ENCODE measurements around the gene NAA60. TPM values are rescaled to one million over a fixed set of nuclear protein-coding genes. Genes with fewer than 3 reads are reported as not detected.

The NAA60 gene
- total and polyA plus RNA-seq, 2 experiments from 2014 or later: 32.4 to 36.5 TPM

DNA sequence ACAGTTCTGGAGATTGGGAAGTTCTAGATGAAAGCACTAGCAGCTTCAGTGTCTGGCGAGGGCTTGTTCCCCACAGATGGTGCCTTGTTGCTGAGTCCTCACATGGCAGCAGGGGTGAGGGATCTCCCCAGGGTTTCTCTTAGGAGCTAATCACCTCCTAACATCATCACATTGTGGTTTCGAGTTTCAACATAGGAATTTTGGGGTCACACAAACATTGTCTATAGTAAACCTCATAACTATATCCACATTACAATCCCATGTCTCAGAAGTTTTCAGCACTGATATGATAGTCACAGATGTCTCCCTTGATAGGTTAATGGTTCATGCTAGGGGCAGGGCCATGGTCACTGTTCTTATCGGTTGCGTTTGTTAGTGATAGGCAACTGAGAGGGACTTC is 71.1 kb downstream of the NAA60 start:
- H3K27me3 ChIP-seq (ENCODE audit: insufficient read depth): no peaks in the 10 kb centered on the region
- Mint-ChIP-seq H3K4me3 (no peak overlapping the region), H3K4me1 (no peaks in the 10 kb centered on the region), H3K27ac (no peak overlapping the region), H3K36me3 (ENCODE audit: low read depth) (peaks cover 50% of the 10 kb centered on the region), H3K27me3 (ENCODE audit: insufficient read depth, low read depth, poor library complexity) (peaks cover 4% of the 10 kb centered on the region), H3K9me3 (no peaks in the 10 kb centered on the region; the same call in 2 of the 3 replicates)
- H4K20me1 ChIP-seq (replicated peaks; ENCODE audit: insufficient read depth): peaks cover 8% of the 10 kb centered on the region; the same call in 1 of the 2 replicates
- H3K4me3 ChIP-seq: no peak overlapping the region
- H3F3A ChIP-seq (replicated peaks; ENCODE audit: low read depth): no peaks in the 10 kb centered on the region
- no peak overlapping the region for H3K4me2 ChIP-seq
- no peaks in the 10 kb centered on the region for H3K79me2 ChIP-seq (replicated peaks; ENCODE audit: insufficient read depth)
- DNase-seq (ENCODE audit: low spot score): no peak
- H3K4me1 ChIP-seq (ENCODE audit: insufficient read depth): no peaks in the 10 kb centered on the region
- ATAC-seq: no peak
- H3K9me2 ChIP-seq (ENCODE audit: insufficient read depth): no peaks in the 10 kb centered on the region
- no peaks in the 10 kb centered on the region for H3K36me3 ChIP-seq (ENCODE audit: insufficient read depth)
- H2AFZ ChIP-seq: no peak overlapping the region
- TF ChIP-seq, protein P1, sequence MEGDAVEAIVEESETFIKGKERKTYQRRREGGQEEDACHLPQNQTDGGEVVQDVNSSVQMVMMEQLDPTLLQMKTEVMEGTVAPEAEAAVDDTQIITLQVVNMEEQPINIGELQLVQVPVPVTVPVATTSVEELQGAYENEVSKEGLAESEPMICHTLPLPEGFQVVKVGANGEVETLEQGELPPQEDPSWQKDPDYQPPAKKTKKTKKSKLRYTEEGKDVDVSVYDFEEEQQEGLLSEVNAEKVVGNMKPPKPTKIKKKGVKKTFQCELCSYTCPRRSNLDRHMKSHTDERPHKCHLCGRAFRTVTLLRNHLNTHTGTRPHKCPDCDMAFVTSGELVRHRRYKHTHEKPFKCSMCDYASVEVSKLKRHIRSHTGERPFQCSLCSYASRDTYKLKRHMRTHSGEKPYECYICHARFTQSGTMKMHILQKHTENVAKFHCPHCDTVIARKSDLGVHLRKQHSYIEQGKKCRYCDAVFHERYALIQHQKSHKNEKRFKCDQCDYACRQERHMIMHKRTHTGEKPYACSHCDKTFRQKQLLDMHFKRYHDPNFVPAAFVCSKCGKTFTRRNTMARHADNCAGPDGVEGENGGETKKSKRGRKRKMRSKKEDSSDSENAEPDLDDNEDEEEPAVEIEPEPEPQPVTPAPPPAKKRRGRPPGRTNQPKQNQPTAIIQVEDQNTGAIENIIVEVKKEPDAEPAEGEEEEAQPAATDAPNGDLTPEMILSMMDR (conservative IDR thresholded peaks at IDR 0.05; ENCODE audit: low read depth in 2 of 2): no peak
- no peak for TF ChIP-seq ZNF114 (CRISPR knock-in tag; IDR thresholded peaks at IDR 0.05)
- TF ChIP-seq EZH2 (IDR thresholded peaks at IDR 0.05; ENCODE audit: low read depth, unreplicated experiment): no peak
- no peak for TF ChIP-seq EZH2phosphoT487 (IDR thresholded peaks at IDR 0.05; ENCODE audit: unreplicated experiment)
- TF ChIP-seq CREB1 (CRISPR knock-in tag; IDR thresholded peaks at IDR 0.05; ENCODE audit: low read depth): no peak
- TF ChIP-seq, protein P2, sequence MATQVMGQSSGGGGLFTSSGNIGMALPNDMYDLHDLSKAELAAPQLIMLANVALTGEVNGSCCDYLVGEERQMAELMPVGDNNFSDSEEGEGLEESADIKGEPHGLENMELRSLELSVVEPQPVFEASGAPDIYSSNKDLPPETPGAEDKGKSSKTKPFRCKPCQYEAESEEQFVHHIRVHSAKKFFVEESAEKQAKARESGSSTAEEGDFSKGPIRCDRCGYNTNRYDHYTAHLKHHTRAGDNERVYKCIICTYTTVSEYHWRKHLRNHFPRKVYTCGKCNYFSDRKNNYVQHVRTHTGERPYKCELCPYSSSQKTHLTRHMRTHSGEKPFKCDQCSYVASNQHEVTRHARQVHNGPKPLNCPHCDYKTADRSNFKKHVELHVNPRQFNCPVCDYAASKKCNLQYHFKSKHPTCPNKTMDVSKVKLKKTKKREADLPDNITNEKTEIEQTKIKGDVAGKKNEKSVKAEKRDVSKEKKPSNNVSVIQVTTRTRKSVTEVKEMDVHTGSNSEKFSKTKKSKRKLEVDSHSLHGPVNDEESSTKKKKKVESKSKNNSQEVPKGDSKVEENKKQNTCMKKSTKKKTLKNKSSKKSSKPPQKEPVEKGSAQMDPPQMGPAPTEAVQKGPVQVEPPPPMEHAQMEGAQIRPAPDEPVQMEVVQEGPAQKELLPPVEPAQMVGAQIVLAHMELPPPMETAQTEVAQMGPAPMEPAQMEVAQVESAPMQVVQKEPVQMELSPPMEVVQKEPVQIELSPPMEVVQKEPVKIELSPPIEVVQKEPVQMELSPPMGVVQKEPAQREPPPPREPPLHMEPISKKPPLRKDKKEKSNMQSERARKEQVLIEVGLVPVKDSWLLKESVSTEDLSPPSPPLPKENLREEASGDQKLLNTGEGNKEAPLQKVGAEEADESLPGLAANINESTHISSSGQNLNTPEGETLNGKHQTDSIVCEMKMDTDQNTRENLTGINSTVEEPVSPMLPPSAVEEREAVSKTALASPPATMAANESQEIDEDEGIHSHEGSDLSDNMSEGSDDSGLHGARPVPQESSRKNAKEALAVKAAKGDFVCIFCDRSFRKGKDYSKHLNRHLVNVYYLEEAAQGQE (IDR thresholded peaks at IDR 0.05; ENCODE audit: unreplicated experiment): no peak
- no peak for TF ChIP-seq JUNB (IDR thresholded peaks at IDR 0.05; ENCODE audit: unreplicated experiment)
- TF ChIP-seq NANOG (IDR thresholded peaks at IDR 0.05; ENCODE audit: borderline replicate concordance): no peak
- TF ChIP-seq STAT1 (IDR thresholded peaks at IDR 0.05; ENCODE audit: unreplicated experiment): no peak
- no peak for TF ChIP-seq POLR2AphosphoS5 (IDR thresholded peaks at IDR 0.05; ENCODE audit: low read depth)
- TF ChIP-seq, protein P3, sequence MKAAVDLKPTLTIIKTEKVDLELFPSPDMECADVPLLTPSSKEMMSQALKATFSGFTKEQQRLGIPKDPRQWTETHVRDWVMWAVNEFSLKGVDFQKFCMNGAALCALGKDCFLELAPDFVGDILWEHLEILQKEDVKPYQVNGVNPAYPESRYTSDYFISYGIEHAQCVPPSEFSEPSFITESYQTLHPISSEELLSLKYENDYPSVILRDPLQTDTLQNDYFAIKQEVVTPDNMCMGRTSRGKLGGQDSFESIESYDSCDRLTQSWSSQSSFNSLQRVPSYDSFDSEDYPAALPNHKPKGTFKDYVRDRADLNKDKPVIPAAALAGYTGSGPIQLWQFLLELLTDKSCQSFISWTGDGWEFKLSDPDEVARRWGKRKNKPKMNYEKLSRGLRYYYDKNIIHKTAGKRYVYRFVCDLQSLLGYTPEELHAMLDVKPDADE (IDR thresholded peaks at IDR 0.05): no peak
- TF ChIP-seq ZNF331 (CRISPR knock-in tag; IDR thresholded peaks at IDR 0.05; ENCODE audit: low read depth): no peak
- TF ChIP-seq, protein P4, sequence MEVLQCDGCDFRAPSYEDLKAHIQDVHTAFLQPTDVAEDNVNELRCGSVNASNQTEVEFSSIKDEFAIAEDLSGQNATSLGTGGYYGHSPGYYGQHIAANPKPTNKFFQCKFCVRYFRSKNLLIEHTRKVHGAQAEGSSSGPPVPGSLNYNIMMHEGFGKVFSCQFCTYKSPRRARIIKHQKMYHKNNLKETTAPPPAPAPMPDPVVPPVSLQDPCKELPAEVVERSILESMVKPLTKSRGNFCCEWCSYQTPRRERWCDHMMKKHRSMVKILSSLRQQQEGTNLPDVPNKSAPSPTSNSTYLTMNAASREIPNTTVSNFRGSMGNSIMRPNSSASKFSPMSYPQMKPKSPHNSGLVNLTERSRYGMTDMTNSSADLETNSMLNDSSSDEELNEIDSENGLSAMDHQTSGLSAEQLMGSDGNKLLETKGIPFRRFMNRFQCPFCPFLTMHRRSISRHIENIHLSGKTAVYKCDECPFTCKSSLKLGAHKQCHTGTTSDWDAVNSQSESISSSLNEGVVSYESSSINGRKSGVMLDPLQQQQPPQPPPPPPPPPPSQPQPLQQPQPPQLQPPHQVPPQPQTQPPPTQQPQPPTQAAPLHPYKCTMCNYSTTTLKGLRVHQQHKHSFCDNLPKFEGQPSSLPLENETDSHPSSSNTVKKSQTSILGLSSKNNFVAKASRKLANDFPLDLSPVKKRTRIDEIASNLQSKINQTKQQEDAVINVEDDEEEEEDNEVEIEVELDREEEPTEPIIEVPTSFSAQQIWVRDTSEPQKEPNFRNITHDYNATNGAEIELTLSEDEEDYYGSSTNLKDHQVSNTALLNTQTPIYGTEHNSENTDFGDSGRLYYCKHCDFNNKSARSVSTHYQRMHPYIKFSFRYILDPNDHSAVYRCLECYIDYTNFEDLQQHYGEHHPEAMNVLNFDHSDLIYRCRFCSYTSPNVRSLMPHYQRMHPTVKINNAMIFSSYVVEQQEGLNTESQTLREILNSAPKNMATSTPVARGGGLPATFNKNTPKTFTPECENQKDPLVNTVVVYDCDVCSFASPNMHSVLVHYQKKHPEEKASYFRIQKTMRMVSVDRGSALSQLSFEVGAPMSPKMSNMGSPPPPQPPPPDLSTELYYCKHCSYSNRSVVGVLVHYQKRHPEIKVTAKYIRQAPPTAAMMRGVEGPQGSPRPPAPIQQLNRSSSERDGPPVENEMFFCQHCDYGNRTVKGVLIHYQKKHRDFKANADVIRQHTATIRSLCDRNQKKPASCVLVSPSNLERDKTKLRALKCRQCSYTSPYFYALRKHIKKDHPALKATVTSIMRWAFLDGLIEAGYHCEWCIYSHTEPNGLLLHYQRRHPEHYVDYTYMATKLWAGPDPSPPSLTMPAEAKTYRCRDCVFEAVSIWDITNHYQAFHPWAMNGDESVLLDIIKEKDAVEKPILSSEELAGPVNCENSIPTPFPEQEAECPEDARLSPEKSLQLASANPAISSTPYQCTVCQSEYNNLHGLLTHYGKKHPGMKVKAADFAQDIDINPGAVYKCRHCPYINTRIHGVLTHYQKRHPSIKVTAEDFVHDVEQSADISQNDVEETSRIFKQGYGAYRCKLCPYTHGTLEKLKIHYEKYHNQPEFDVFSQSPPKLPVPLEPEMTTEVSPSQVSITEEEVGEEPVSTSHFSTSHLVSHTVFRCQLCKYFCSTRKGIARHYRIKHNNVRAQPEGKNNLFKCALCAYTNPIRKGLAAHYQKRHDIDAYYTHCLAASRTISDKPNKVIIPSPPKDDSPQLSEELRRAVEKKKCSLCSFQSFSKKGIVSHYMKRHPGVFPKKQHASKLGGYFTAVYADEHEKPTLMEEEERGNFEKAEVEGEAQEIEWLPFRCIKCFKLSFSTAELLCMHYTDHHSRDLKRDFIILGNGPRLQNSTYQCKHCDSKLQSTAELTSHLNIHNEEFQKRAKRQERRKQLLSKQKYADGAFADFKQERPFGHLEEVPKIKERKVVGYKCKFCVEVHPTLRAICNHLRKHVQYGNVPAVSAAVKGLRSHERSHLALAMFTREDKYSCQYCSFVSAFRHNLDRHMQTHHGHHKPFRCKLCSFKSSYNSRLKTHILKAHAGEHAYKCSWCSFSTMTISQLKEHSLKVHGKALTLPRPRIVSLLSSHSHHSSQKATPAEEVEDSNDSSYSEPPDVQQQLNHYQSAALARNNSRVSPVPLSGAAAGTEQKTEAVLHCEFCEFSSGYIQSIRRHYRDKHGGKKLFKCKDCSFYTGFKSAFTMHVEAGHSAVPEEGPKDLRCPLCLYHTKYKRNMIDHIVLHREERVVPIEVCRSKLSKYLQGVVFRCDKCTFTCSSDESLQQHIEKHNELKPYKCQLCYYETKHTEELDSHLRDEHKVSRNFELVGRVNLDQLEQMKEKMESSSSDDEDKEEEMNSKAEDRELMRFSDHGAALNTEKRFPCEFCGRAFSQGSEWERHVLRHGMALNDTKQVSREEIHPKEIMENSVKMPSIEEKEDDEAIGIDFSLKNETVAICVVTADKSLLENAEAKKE (CRISPR knock-in tag; IDR thresholded peaks at IDR 0.05): no peak
- H3K27ac ChIP-seq (ENCODE audit: low read depth): no peak overlapping the region

All from GM23338 (cell line).